MV-4-11 (cell line): ENCODE results near the gene NDFIP2.

ENCODE experiments used
- DNase-seq: peaks from one replicate; lab custom pipeline; 2025; lab: John Stamatoyannopoulos, UW

The NDFIP2 gene

DNA sequence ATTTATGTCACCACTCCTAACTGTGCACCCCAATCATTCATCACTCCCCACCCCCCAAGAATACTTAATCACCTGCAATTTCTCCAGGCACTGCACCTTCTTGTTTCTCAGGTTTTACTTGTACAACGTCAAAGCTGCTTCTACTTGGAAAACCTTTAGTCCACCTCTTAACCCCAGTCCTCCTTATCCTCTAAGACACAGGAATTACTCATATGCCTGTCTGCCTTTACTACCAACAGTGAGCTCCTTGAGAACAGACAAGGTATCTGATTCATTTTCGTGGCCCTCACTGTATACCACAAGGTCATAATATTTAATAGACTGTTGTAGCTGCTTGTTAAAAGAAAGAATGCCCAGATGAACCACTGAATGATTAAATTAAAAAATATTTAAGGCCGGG lies 21.0 kb upstream of the NDFIP2 start:
- no peak for DNase-seq

GRCh38 chr13:79462895-79463294 lies 18.1 kb upstream of the NDFIP2 start:
- no peak for DNase-seq

DNA sequence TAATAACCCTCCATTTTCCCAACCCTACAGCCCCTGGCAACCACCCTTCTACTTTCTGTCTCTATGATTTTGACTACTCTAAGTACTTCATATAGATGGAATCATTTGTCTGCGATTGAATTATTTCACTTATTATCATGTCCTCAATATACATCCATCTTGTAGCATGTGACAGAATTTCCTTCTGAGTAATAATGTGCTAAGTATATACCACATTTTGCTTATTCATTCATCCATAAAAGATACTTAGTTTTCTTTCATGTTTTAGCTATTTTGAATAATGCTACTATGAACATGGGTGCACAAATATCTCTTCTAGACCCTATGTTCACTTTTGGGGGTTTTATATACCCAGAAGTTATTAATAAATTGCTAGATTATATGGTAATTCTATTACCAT lies 17.4 kb upstream of the NDFIP2 start:
- no peak for DNase-seq

DNA sequence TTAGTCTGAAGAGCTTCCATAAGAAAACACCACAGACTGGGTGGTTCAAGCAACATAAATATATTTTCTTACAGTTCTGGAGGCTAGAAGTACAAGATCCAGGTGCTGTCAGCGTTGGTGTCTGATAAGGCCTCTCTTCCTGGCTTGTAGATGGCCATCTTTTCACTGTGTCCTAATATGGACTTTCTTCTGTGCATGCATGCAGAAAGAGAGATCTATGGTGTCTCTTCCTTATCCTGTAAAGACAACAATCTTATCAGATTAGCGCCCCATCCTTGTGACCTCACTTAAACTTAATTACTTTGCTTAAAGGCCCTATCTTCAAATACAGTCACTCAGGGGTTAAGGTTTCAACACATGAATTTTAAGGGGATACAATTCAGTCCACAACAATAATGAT lies 14.1 kb upstream of the NDFIP2 start:
- no peak for DNase-seq

DNA sequence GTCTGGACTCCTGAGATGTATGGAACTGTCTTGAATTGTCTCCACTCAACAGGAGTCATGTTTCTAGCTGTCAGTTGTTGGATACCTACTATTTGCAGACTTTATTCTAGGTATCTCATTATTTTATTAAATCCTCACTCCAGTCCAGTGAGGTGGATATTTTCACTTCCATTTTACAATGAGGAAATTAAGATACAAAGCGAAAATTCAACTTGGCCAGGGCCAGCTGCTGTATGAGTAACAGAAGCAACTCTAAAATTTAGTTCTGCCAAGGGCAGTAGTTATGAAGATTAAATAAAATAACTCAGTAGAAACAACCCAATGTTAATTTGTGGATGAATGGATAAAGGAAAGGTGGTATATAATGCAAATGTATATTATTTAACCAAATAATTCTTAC lies 12.6 kb upstream of the NDFIP2 start:
- DNase-seq = no peak

- DNase-seq = peak; percentile 43
These were observed 12.1 kb upstream of the NDFIP2 start for GRCh38 chr13:79468819-79469218.

- DNase-seq = no peak
These were observed 11.3 kb upstream of the NDFIP2 start for GRCh38 chr13:79469608-79470007.

DNA sequence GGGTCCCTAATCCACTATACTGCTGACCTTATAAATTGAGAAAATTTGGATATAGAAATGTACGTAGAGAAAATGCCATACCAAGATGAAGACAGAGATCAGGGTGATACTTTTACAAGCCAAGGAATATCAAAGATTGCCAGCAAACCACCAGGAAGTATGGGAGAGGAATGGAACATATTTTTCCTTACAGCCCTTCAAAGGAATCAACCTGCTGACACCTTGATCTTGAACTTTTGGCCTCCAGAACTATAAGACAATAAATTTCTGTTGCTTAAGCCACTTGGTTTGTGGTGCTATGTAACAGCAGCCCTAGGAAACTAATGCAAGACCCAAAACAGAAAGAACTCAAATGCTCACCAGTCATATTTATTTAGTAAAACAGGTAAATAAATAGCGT lies 10.3 kb upstream of the NDFIP2 start:
- DNase-seq = no peak

DNA sequence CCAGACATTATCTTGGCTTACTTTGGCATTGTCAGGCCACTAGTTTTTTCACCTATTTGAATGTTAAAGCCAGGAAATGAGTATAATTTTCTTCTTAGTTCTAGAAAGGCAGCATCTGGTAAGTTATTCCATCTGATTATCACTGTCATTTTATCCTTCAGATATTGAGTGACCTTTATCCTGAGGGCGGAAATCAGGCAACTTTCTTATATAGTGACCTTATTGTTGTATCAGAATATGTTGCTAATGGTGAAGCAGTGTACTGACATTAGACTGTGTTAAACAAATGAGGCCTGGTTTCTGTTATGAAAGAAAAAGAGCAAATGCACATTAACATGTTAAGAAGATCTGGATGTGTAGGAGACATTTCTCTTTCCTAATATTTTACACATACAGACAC lies 5.4 kb upstream of the NDFIP2 start:
- no peak for DNase-seq

DNA sequence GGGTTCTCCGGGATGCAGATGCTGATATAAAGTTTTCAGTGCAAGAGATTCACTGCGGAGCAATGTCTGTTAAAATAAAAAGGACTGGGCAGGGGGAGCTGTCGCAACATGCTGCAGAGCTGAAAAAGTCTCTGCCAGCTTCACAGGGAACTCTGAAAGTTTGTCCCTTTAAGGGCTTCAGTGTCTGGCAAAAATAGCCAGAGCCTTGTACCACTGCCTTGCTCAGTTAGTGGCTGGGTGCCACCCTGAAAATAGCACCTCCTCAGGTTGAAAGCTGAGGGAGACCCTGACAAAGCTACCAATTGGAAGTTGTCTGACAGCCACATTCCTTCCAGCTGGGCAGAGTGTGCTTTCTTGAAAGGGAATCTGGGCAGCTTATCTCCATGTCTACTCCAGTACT lies 3.0 kb upstream of the NDFIP2 start:
- peak; percentile 16 for DNase-seq

- DNase-seq = no peak
These were observed 1.1 kb upstream of the NDFIP2 start for GRCh38 chr13:79479882-79480281.

- no peak for DNase-seq
These were observed 714 bp downstream of the NDFIP2 start for GRCh38 chr13:79481685-79482052.

DNA sequence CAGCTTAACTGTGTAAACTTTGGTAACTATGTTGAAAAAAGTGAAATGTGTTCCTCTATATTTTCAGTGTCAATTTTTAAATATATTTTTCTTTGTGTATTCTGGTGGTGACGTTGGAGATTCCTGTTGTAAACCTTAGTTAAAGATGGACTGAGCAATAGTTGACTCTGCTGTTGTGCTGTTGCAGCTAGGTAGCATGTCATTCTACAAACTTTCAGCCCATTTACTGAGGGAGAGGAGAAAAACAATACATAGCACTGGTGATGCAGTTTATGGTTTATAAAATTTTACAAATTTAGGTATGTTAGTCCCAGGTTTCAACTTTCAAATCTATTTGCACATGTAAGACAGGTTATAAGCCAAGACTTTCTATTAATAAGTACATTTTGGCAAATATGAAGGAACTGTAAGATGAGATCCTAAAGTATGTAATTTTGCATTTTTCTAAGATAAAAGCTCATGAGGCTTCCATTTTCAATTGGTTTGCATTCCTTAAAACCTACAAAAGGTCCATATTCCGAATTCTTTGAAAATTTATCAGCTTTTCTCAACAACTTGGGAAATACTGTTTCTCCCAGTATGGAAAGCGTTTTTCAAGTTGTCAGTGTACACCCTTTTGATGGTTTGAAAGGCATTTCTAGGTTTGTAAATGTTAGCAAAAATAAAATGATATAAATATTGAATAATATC lies 1.5 kb downstream of the NDFIP2 start:
- no peak for DNase-seq

- DNase-seq = no peak
These were observed 2.2 kb downstream of the NDFIP2 start for GRCh38 chr13:79483086-79483706.

DNA sequence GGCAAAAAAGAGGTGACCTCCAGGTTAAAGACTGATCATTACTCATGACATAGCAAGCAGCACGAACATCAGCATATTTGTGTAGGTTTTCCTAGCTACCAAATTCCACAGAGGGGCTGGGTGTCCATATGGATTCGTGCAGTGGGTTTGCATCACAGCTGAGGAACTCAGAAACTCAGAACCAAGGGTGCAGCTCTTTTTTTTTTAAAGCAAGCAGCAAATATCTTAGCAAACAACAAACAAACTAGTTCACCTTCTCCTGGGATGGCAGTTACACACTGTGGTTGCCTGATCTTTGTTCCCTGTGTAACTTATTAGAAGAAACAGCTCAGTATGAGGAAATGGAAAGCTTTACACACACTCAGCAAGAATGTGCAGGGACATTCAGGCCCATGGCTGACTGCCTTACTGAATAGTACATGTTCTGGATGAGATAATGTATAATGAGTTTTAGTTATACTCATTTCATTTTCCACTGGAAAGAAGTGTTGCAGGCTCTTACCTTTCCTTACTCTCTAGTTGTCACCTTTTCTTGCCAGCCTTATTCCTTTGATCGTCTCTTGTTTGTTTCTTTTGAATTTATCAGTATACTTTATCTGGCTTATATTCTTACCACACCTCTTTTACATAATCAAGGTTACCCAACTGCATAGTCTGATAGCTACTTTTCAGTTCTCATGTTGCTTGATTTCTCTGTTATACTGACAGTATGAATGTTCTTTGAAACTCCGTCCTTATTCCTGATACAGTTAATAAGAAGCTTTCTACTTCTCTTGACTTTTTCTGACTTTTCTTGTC lies 4.3 kb downstream of the NDFIP2 start:
- peak; percentile 58 for DNase-seq

DNA sequence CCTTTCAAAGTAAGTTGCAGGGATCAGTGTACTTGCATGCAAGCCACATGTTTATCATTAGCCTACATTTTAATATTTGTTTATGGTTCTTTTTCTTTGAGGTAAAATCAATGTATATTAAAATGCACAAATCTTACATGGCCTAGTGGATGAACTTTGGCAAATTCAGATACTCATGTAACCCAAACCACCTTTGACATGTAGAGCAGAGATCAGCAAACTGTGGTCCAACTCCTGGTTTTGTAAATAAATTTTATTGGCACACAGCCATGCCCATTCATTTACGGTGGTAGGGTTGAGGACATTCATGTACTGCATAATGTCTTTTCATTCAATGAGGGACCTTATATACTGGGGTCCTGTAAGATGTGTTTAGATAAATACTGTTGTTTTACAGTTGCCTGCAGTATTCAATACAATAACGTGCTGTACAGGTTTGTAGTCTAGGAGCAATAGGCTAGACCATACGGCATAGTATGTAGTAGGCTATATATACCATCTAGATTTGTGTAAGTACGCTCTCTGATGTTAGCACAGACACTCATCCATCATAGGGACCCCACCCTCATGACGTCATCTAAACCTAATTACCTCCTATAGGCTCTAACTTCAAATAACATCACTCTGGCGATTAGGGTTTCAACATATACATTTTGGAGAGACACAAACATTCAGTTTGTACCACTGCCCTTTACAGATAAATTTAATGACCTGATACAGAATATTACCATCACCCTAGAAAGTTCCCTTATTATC lies 5.7 kb downstream of the NDFIP2 start:
- DNase-seq = no peak

DNA sequence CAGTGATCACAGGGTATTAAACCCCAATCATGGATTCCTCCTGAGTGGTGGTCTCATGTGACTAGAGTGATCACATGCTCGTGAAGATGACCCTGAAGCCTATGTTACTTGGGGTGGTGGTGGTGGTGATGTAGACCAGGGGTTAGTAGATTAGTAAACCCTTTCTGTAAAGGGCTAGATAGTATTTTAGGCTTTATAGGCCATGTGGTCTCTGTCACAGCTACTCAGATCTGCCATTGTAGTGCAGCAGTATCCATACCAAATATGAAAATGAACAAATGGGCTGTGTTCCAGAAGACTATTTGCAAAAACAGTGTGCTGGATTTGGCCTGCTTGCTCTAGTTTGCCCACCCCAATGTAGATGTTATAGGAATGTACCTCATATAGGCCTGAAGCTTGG lies 9.4 kb downstream of the NDFIP2 start:
- no peak for DNase-seq

DNA sequence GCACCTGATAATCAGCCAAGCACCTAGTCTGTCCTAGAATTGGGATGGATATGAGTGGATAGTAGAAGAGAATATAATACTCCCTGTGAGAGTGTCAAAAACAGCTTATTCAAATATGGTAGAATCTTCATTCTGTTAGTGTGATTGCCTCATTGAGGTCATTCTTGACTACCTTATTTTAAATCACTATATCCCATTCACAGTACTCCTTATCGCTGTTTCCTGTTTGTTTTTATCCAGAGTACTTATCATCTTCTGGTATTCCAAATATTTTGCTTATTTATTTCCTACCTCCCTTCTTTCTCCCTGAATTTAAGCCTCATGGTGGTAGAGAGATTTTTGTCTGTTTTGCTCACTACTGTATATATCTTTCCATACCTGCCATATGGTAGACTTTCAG lies 9.9 kb downstream of the NDFIP2 start:
- no peak for DNase-seq

GRCh38 chr13:79491715-79492114 lies 10.8 kb downstream of the NDFIP2 start:
- no peak for DNase-seq

- peak; percentile 5 for DNase-seq
These were observed 11.4 kb downstream of the NDFIP2 start for GRCh38 chr13:79492313-79492798.

- no peak for DNase-seq
These were observed 12.1 kb downstream of the NDFIP2 start for GRCh38 chr13:79492918-79493594.

- no peak for DNase-seq
These were observed 15.2 kb downstream of the NDFIP2 start for GRCh38 chr13:79496188-79496587.
